ENCODE measurements around the gene ANKRD39.

The ANKRD39 gene

GRCh38 chr2:96853321-96853720, 4.5 kb downstream of the ANKRD39 start:
- DNase-seq (ENCODE audit: low read depth in 2 of 2): no peak

GRCh38 chr2:96852667-96853066, 5.1 kb downstream of the ANKRD39 start:
- DNase-seq (ENCODE audit: low read depth in 2 of 2): no peak

- DNase-seq (ENCODE audit: low read depth in 2 of 2): no peak
These were observed 9.6 kb downstream of the ANKRD39 start for GRCh38 chr2:96848264-96848663.

GRCh38 chr2:96847586-96847985, 10.2 kb downstream of the ANKRD39 start:
- no peak for DNase-seq (ENCODE audit: low read depth in 2 of 2)

- no peak for DNase-seq (ENCODE audit: low read depth in 2 of 2)
These were observed 11.0 kb downstream of the ANKRD39 start for GRCh38 chr2:96846825-96847224.

- DNase-seq (ENCODE audit: low read depth in 2 of 2): no peak
These were observed 13.4 kb downstream of the ANKRD39 start for GRCh38 chr2:96844405-96844808.

- DNase-seq (ENCODE audit: low read depth in 2 of 2): no peak
These were observed 14.1 kb downstream of the ANKRD39 start, which contains the start of gene ANKRD23 for GRCh38 chr2:96843538-96844268. Gene ANKRD23 (minus strand): TSS chr2:96844021. CDS start chr2:96843992, 29 bp downstream.

GRCh38 chr2:96842600-96842999, 15.2 kb downstream of the ANKRD39 start:
- DNase-seq (ENCODE audit: low read depth in 2 of 2): no peak

- DNase-seq (ENCODE audit: low read depth in 2 of 2): no peak
These were observed 15.9 kb downstream of the ANKRD39 start for GRCh38 chr2:96841701-96842495.

- DNase-seq (ENCODE audit: low read depth in 2 of 2): no peak
These were observed 17.7 kb downstream of the ANKRD39 start for GRCh38 chr2:96839875-96840850.

GRCh38 chr2:96839293-96839874, 18.4 kb downstream of the ANKRD39 start:
- DNase-seq (ENCODE audit: low read depth in 2 of 2): peak; percentile 53 to 69

GRCh38 chr2:96838345-96839292, 19.2 kb downstream of the ANKRD39 start:
- DNase-seq (ENCODE audit: low read depth in 2 of 2): no peak

- no peak for DNase-seq (ENCODE audit: low read depth in 2 of 2)
These were observed 20.2 kb downstream of the ANKRD39 start for GRCh38 chr2:96837575-96837974.

GRCh38 chr2:96835830-96836229, 22.0 kb downstream of the ANKRD39 start:
- no peak for DNase-seq (ENCODE audit: low read depth in 2 of 2)

GRCh38 chr2:96832754-96833507, 24.9 kb downstream of the ANKRD39 start:
- DNase-seq (ENCODE audit: low read depth in 2 of 2): no peak

- no peak for DNase-seq (ENCODE audit: low read depth in 2 of 2)
These were observed 25.4 kb downstream of the ANKRD39 start for GRCh38 chr2:96832408-96832753.

GRCh38 chr2:96831679-96832078, 26.1 kb downstream of the ANKRD39 start:
- DNase-seq (ENCODE audit: low read depth in 2 of 2): no peak

GRCh38 chr2:96830044-96830562, 27.7 kb downstream of the ANKRD39 start:
- no peak for DNase-seq (ENCODE audit: low read depth in 2 of 2)

- no peak for DNase-seq (ENCODE audit: low read depth in 2 of 2)
These were observed 28.9 kb downstream of the ANKRD39 start for GRCh38 chr2:96828874-96829273.
